Body of pancreas (tissue), 4 donors: ENCODE data around the gene TSC22D2.

ENCODE experiments used
- POLR2A ChIP-seq, 3 donors: fragments of 450-650 bp; IDR thresholded peaks; one replicate each; pipeline ENCODE4 v1.6.1; 2016; ENCODE audit warnings: antibody characterized with exemption in 3 of 3, mild to moderate bottlenecking in 2 of 3
- TF ChIP-seq, protein P1 (sequence below), 7 experiments: fragments of 450-650 bp in 4 of 7; fragments of 200-600 bp in 3 of 7; sonication (generic) in 3 of 7; IDR thresholded peaks; one replicate each; pipeline ENCODE4 v1.5.1; 2016 to 2019; ENCODE audit warnings: antibody characterized with exemption in 7 of 7

DNA sequence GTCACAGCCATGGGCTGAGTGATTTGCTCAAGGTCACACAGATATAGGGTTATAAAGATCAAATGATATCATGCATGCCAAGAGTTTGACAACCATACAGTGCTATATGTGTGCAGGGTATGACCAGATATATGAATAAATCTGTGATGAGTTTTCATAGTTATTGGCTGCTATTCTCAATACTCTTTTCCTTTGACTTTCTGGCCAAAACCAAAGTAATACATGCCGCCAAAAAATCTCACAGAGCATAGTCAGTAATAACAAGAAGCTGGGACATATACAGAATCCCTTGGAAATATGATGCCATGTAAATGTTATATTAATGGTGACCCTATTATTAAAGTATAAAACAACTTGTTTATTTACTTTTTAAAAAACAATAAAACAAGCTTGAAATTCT lies 11.6 kb upstream of the TSC22D2 start:
- TF ChIP-seq, protein P1, sequence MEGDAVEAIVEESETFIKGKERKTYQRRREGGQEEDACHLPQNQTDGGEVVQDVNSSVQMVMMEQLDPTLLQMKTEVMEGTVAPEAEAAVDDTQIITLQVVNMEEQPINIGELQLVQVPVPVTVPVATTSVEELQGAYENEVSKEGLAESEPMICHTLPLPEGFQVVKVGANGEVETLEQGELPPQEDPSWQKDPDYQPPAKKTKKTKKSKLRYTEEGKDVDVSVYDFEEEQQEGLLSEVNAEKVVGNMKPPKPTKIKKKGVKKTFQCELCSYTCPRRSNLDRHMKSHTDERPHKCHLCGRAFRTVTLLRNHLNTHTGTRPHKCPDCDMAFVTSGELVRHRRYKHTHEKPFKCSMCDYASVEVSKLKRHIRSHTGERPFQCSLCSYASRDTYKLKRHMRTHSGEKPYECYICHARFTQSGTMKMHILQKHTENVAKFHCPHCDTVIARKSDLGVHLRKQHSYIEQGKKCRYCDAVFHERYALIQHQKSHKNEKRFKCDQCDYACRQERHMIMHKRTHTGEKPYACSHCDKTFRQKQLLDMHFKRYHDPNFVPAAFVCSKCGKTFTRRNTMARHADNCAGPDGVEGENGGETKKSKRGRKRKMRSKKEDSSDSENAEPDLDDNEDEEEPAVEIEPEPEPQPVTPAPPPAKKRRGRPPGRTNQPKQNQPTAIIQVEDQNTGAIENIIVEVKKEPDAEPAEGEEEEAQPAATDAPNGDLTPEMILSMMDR (IDR thresholded peaks at IDR 0.05): no peak
- no peak for TF ChIP-seq POLR2A (IDR thresholded peaks at IDR 0.05)
